ENCODE data around the gene PMEPA1. TPM values are rescaled to one million over a fixed set of nuclear protein-coding genes. Genes with fewer than 3 reads are reported as not detected.
A peak's percentile ranks its signal among the peaks of the same experiment; 100 is the strongest.

PMEPA1 gene
- polyA plus RNA-seq, 2 of the 4 experiments (the other 2 are of a cell fraction): 131 to 147 TPM

DNA sequence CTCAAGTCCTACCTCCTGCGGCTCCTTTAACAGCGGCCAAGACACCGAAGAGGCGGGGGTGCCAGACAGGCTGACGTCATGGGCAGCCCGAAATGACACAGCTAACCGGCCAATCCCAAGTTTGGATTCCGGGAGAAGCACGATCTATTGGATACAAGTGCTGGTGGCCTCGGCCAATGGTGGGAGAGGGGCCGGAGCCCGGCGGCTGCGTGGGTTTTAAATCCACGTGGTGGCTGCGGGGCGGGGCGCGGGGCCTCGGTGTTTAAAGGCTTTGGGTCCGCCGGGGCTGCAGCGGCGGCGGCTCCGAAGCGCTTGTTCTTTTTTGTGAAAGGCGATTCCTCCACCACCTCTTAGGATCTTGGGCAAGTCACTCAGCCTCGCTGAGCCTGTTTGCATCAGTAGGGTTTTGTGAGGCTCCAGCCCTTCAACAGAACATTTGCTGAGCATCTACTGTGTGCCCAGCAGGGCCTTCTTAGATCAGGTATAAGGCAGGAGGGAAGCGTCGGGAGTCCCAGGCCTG is 8.7 kb upstream of the PMEPA1 start:
- TF ChIP-seq, protein P1, sequence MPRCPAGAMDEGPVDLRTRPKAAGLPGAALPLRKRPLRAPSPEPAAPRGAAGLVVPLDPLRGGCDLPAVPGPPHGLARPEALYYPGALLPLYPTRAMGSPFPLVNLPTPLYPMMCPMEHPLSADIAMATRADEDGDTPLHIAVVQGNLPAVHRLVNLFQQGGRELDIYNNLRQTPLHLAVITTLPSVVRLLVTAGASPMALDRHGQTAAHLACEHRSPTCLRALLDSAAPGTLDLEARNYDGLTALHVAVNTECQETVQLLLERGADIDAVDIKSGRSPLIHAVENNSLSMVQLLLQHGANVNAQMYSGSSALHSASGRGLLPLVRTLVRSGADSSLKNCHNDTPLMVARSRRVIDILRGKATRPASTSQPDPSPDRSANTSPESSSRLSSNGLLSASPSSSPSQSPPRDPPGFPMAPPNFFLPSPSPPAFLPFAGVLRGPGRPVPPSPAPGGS (IDR thresholded peaks at IDR 0.05): peak; percentile 71; the same call in 1 of the 3 replicates
- no peak for TF ChIP-seq ZFP36 (IDR thresholded peaks at IDR 0.05; ENCODE audit: borderline replicate concordance, partially characterized antibody)
- peak; percentile 37; the same call in 1 of the 2 replicates for TF ChIP-seq GATA3 (IDR thresholded peaks at IDR 0.05; ENCODE audit: borderline replicate concordance)
- no peak for TF ChIP-seq KDM1A (IDR thresholded peaks at IDR 0.05; ENCODE audit: low read depth)
- no peak for TF ChIP-seq TFCP2L1 (CRISPR knock-in tag; IDR thresholded peaks at IDR 0.05)
- no peak for TF ChIP-seq FOXS1 (CRISPR knock-in tag; IDR thresholded peaks at IDR 0.05)
- no peak for TF ChIP-seq REST (IDR thresholded peaks at IDR 0.05)
- TF ChIP-seq JUN (IDR thresholded peaks at IDR 0.05): peak; percentile 48 to 89; a peak in 4 of 5 replicates
- TF ChIP-seq, protein P2, sequence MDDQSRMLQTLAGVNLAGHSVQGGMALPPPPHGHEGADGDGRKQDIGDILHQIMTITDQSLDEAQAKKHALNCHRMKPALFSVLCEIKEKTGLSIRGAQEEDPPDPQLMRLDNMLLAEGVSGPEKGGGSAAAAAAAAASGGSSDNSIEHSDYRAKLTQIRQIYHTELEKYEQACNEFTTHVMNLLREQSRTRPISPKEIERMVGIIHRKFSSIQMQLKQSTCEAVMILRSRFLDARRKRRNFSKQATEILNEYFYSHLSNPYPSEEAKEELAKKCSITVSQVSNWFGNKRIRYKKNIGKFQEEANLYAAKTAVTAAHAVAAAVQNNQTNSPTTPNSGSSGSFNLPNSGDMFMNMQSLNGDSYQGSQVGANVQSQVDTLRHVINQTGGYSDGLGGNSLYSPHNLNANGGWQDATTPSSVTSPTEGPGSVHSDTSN (IDR thresholded peaks at IDR 0.05): peak; percentile 80
- no peak for TF ChIP-seq HEYL (CRISPR knock-in tag; IDR thresholded peaks at IDR 0.05)
- no peak for TF ChIP-seq PHF8 (IDR thresholded peaks at IDR 0.05; ENCODE audit: borderline replicate concordance, low read depth)
- no peak for TF ChIP-seq ZNF302 (CRISPR knock-in tag; IDR thresholded peaks at IDR 0.05)
- peak; percentile 74 for TF ChIP-seq RFX5 (IDR thresholded peaks at IDR 0.05)
- TF ChIP-seq EHMT2 (IDR thresholded peaks at IDR 0.05; ENCODE audit: low read depth): no peak
- no peak for TF ChIP-seq FOSB (CRISPR knock-in tag; IDR thresholded peaks at IDR 0.05)
- peak; percentile 97 for TF ChIP-seq MAX (IDR thresholded peaks at IDR 0.05)
- no peak for TF ChIP-seq BHLHE40 (IDR thresholded peaks at IDR 0.05; ENCODE audit: low read depth, low read length)
- TF ChIP-seq SREBF2 (IDR thresholded peaks at IDR 0.05): no peak
- no peak for TF ChIP-seq ESRRA (IDR thresholded peaks at IDR 0.05; ENCODE audit: borderline replicate concordance, low read length)
- TF ChIP-seq NR3C1 (IDR thresholded peaks at IDR 0.05): no peak
- TF ChIP-seq HOXA7 (CRISPR knock-in tag; IDR thresholded peaks at IDR 0.05): no peak
- TF ChIP-seq, protein P3, sequence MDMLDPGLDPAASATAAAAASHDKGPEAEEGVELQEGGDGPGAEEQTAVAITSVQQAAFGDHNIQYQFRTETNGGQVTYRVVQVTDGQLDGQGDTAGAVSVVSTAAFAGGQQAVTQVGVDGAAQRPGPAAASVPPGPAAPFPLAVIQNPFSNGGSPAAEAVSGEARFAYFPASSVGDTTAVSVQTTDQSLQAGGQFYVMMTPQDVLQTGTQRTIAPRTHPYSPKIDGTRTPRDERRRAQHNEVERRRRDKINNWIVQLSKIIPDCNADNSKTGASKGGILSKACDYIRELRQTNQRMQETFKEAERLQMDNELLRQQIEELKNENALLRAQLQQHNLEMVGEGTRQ (IDR thresholded peaks at IDR 0.05): peak; percentile 55; the same call in 1 of the 2 replicates
- TF ChIP-seq, protein P4, sequence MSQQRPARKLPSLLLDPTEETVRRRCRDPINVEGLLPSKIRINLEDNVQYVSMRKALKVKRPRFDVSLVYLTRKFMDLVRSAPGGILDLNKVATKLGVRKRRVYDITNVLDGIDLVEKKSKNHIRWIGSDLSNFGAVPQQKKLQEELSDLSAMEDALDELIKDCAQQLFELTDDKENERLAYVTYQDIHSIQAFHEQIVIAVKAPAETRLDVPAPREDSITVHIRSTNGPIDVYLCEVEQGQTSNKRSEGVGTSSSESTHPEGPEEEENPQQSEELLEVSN (IDR thresholded peaks at IDR 0.05; ENCODE audit: borderline replicate concordance, low read depth): peak; percentile 87
- TF ChIP-seq JUNB (IDR thresholded peaks at IDR 0.05): no peak
- TF ChIP-seq ATOH8 (CRISPR knock-in tag; IDR thresholded peaks at IDR 0.05; ENCODE audit: low read depth): no peak
- TF ChIP-seq CEBPB (IDR thresholded peaks at IDR 0.05): no peak
- TF ChIP-seq RAD21 (conservative IDR thresholded peaks at IDR 0.05 in 1 of 2, IDR thresholded peaks at IDR 0.05 in 1 of 2): peak; percentile 8 to 32; a peak in 1 of 5 replicates
- 0 out of 2 replicates have a peak, but pooled peaks have one; percentile 22 for TF ChIP-seq HOXB5 (CRISPR knock-in tag; IDR thresholded peaks at IDR 0.05)
- TF ChIP-seq, protein P5, sequence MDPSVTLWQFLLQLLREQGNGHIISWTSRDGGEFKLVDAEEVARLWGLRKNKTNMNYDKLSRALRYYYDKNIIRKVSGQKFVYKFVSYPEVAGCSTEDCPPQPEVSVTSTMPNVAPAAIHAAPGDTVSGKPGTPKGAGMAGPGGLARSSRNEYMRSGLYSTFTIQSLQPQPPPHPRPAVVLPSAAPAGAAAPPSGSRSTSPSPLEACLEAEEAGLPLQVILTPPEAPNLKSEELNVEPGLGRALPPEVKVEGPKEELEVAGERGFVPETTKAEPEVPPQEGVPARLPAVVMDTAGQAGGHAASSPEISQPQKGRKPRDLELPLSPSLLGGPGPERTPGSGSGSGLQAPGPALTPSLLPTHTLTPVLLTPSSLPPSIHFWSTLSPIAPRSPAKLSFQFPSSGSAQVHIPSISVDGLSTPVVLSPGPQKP (IDR thresholded peaks at IDR 0.05; ENCODE audit: low read depth, low read length): no peak
- no peak for TF ChIP-seq TP53 (CRISPR knock-in tag; IDR thresholded peaks at IDR 0.05)
- peak; percentile 47; the same call in 1 of the 2 replicates for TF ChIP-seq POLR2A (IDR thresholded peaks at IDR 0.05; ENCODE audit: low read length)
- TF ChIP-seq MYC (IDR thresholded peaks at IDR 0.05; ENCODE audit: borderline replicate concordance, low read length): peak; percentile 37; the same call in 1 of the 2 replicates
- peak; percentile 89 to 92 for ATAC-seq
- peak overlapping the region; percentile 97 to 98 for H3K27ac ChIP-seq
- CTCF ChIA-PET: interaction anchor here (0.7 to 3.7 kb wide), 3 partner anchors 18 to 461 kb away, joined by 3 to 17 read pairs (median 3); no protein-coding TSS in a partner anchor
- 3% methylated on average over 13 of the region's 31 CpGs for WGBS (ENCODE audit: missing lambda C conversion rate)
- peak overlapping the region; percentile 57 for H3K4me3 ChIP-seq
- FAIRE-seq: peak; percentile 63
- DNase-seq (ENCODE audit: low read depth in 1 of 2, low spot score in 1 of 2): peak; percentile 98 to 99
- POLR2A ChIA-PET: interaction anchor here (0.8 to 3.4 kb wide), 10 partner anchors 8 to 296 kb away, joined by 3 to 18 read pairs (median 7); partner anchors contain the start of gene PMEPA1
- peaks cover 55% of the 10 kb centered on the region for H3K4me1 ChIP-seq
- H3K9me3 ChIP-seq: no peaks in the 10 kb centered on the region
- peak overlapping the region; percentile 89 for H3K4me2 ChIP-seq

Measured in A549 (cell line).